HepG2 (cell line): ENCODE measurements around the gene GRIN2C. TPM values are rescaled to one million over a fixed set of nuclear protein-coding genes. Genes with fewer than 3 reads are reported as not detected.

Experiments used
- CEBPG ChIP-seq: IDR thresholded peaks from 2 replicates; pipeline ENCODE4 v1.6.1; 2016
- CTCF ChIP-seq: sonication (generic); formaldehyde crosslinking; IDR thresholded peaks from 2 replicates; pipeline ENCODE4 v1.5.0; 2020; ENCODE audit warnings: mild to moderate bottlenecking, missing genetic modification reagents, moderate library complexity
- GABPA ChIP-seq, 2 experiments: IDR thresholded peaks; 2 replicates each; pipeline ENCODE4 v1.6.1; 2011 to 2016; ENCODE audit warnings: low read depth in 2 of 2, low read length in 1 of 2, missing biosample characterization in 1 of 2, missing genetic modification characterization in 1 of 2
- HDAC1 ChIP-seq: sonication (generic); formaldehyde crosslinking; IDR thresholded peaks from 2 replicates; pipeline ENCODE4 v1.5.1; 2020; ENCODE audit warnings: mild to moderate bottlenecking, missing genetic modification reagents
- HDAC2 ChIP-seq: sonication (generic); formaldehyde crosslinking; IDR thresholded peaks from 2 replicates; pipeline ENCODE4 v1.4.0; 2020; ENCODE audit warnings: missing genetic modification reagents
- HMGXB3 ChIP-seq: sonication (generic); formaldehyde crosslinking; IDR thresholded peaks from 2 replicates; pipeline ENCODE4 v1.4.0; 2020; ENCODE audit warnings: missing genetic modification reagents, borderline replicate concordance
- NCOA1 ChIP-seq: sonication (generic); formaldehyde crosslinking; IDR thresholded peaks from 2 replicates; pipeline ENCODE4 v1.9.0; 2021; ENCODE audit warnings: missing genetic modification reagents
- NFIB ChIP-seq: sonication (generic); formaldehyde crosslinking; IDR thresholded peaks from 2 replicates; pipeline ENCODE4 v1.9.0; 2021; ENCODE audit warnings: missing genetic modification reagents, mild to moderate bottlenecking, borderline replicate concordance
- RBAK ChIP-seq: sonication (generic); formaldehyde crosslinking; IDR thresholded peaks from 2 replicates; pipeline ENCODE4 v1.5.1; 2020; ENCODE audit warnings: mild to moderate bottlenecking, missing genetic modification reagents
- RELA ChIP-seq: sonication (generic); formaldehyde crosslinking; IDR thresholded peaks from 2 replicates; pipeline ENCODE4 v1.4.0; 2020; ENCODE audit warnings: missing genetic modification reagents
- ZGPAT ChIP-seq: IDR thresholded peaks from 2 replicates; pipeline ENCODE4 v1.6.1; 2016; ENCODE audit warnings: mild to moderate bottlenecking
- ZNF317 ChIP-seq: sonication (generic); formaldehyde crosslinking; IDR thresholded peaks from 2 replicates; pipeline ENCODE4 v1.5.0; 2020; ENCODE audit warnings: mild to moderate bottlenecking, missing genetic modification reagents
- ZNF350 ChIP-seq: sonication (generic); formaldehyde crosslinking; IDR thresholded peaks from 2 replicates; pipeline ENCODE4 v1.4.0; 2020; ENCODE audit warnings: mild to moderate bottlenecking, low read depth, missing genetic modification reagents, borderline replicate concordance
- ZNF546 ChIP-seq: sonication (generic); formaldehyde crosslinking; conservative IDR thresholded peaks from 2 replicates; pipeline ENCODE4 v1.8.1; 2023; ENCODE audit warnings: mild to moderate bottlenecking, missing genetic modification reagents
- polyA plus RNA-seq, 8 experiments: library from polyadenylated mRNA; depleted of rRNA in 3 of 8; stranded (reverse) in 7 of 8; unstranded in 1 of 8; fragments of >200 nt; fragmentation: Illumina TruSeq in 4 of 8; extraction: Trizol in 4 of 8; gene quantifications; 2 replicates each; pipeline versions ENCODE4 v1.2.1 to v1.2.3, GENCODE V29; 2011 to 2016; ENCODE audit warnings: low read depth in 4 of 8, missing spikeins in 1 of 8, mixed read lengths in 1 of 8; ENCODE audit not compliant: insufficient read depth in 1 of 8
- total RNA-seq, 5 experiments: library from RNA; depleted of rRNA; stranded (reverse); fragments of >200 nt; fragmentation: Illumina TruSeq; extraction: Trizol; gene quantifications; 2 replicates each; pipeline ENCODE4 v1.2.3, GENCODE V29; 2016; ENCODE audit warnings: low read depth in 1 of 5
- TF ChIP-seq, protein P1 (sequence below): sonication (generic); formaldehyde crosslinking; IDR thresholded peaks from 2 replicates; pipeline ENCODE4 v1.5.1; 2020; ENCODE audit warnings: missing genetic modification reagents, mild to moderate bottlenecking, borderline replicate concordance

Gene GRIN2C
- total and polyA plus RNA-seq, 2 of the 13 experiments (the other 11 are each of a cell fraction or from before 2014, with no cell fraction given), result 0.03 to 0.11 TPM

GRCh38 chr17:74852237-74853047 is 7.2 kb downstream of the GRIN2C start (continued):
- TF ChIP-seq NFIB (no peak), NCOA1 (no peak), HDAC2 (CRISPR knock-in tag) (no peak), ZNF317 (CRISPR knock-in tag) (no peak), HMGXB3 (no peak), RELA (CRISPR knock-in tag) (no peak), ZNF546 (CRISPR knock-in tag) (no peak), CTCF (peak; percentile 2; the same call in 1 of the 2 replicates), ZGPAT (CRISPR knock-in tag) (no peak), ZNF350 (peak; percentile 14; the same call in 1 of the 2 replicates), CEBPG (CRISPR knock-in tag) (no peak), HDAC1 (CRISPR knock-in tag) (0 out of 2 replicates have a peak, but pooled peaks have one; percentile 38), GABPA (IDR thresholded peaks at IDR 0.05; ENCODE audit: low read depth, low read length) (no peak), GABPA (CRISPR knock-in tag; IDR thresholded peaks at IDR 0.05; ENCODE audit: low read depth) (no peak), RBAK (CRISPR knock-in tag) (no peak)
- TF ChIP-seq, protein P1, sequence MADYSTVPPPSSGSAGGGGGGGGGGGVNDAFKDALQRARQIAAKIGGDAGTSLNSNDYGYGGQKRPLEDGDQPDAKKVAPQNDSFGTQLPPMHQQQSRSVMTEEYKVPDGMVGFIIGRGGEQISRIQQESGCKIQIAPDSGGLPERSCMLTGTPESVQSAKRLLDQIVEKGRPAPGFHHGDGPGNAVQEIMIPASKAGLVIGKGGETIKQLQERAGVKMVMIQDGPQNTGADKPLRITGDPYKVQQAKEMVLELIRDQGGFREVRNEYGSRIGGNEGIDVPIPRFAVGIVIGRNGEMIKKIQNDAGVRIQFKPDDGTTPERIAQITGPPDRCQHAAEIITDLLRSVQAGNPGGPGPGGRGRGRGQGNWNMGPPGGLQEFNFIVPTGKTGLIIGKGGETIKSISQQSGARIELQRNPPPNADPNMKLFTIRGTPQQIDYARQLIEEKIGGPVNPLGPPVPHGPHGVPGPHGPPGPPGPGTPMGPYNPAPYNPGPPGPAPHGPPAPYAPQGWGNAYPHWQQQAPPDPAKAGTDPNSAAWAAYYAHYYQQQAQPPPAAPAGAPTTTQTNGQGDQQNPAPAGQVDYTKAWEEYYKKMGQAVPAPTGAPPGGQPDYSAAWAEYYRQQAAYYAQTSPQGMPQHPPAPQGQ (CRISPR knock-in tag), result no peak
